NOMO-1 treated with dmso at 0.1 percent for 144 hours (cell line): ENCODE measurements around the gene SCYL1.

Experiments
- DNase-seq: peaks from one replicate; lab custom pipeline; 2025; ENCODE audit not compliant: unreplicated experiment; lab: John Stamatoyannopoulos, UW

SCYL1 gene

GRCh38 chr11:65493367-65494176 is 31.3 kb upstream of the SCYL1 start:
- no peak for DNase-seq

GRCh38 chr11:65496304-65497140 is 28.4 kb upstream of the SCYL1 start:
- no peak for DNase-seq

- peak; percentile 95 for DNase-seq
Observed at GRCh38 chr11:65497141-65498041, 27.5 kb upstream of the SCYL1 start.

GRCh38 chr11:65498042-65498726 is 26.7 kb upstream of the SCYL1 start:
- DNase-seq = peak; percentile 40

- no peak for DNase-seq
Observed at GRCh38 chr11:65498727-65498976, 26.2 kb upstream of the SCYL1 start.

- DNase-seq = peak; percentile 87
Observed at GRCh38 chr11:65498977-65499712, 25.7 kb upstream of the SCYL1 start, which contains the start of gene MALAT1. MALAT1 (plus strand) TSS chr11:65499045.

- DNase-seq = peak; percentile 34
Observed at GRCh38 chr11:65499713-65500386, 25.0 kb upstream of the SCYL1 start.

GRCh38 chr11:65500387-65501185 is 24.3 kb upstream of the SCYL1 start:
- no peak for DNase-seq

GRCh38 chr11:65501186-65501471 is 23.8 kb upstream of the SCYL1 start:
- no peak for DNase-seq

- DNase-seq = no peak
Observed at GRCh38 chr11:65501472-65502273, 23.2 kb upstream of the SCYL1 start.

- DNase-seq = no peak
Observed at GRCh38 chr11:65502274-65502554, 22.7 kb upstream of the SCYL1 start.

- no peak for DNase-seq
Observed at GRCh38 chr11:65502555-65503367, 22.1 kb upstream of the SCYL1 start.

- DNase-seq = no peak
Observed at GRCh38 chr11:65503368-65503948, 21.4 kb upstream of the SCYL1 start.

GRCh38 chr11:65503949-65504673 is 20.8 kb upstream of the SCYL1 start:
- DNase-seq = no peak

- no peak for DNase-seq
Observed at GRCh38 chr11:65504674-65505465, 20.0 kb upstream of the SCYL1 start.
